Stimulated activated naive B cell treated with anti-CD40 and anti-IgM and Interleukin-4, amounts not matched to agents 10 μg/mL and 1 μg/mL and 100 μg/mL, for 72 hours (primary cell): Measurements from ENCODE around the gene LRRC66.
A peak's percentile ranks its signal among the peaks of the same experiment; 100 is the strongest.

Experiments used
- ATAC-seq, 2 donors: fragments of 150-1000 bp; cut with Tn5 transposase; replicated peaks; 2 replicates each; pipeline ENCODE4 v1.10.0; 2021; ENCODE audit warnings: moderate library complexity in 1 of 2
- DNase-seq: peaks from one replicate; pipeline ENCODE4 v3.0.0; 2021
- H3K27ac Mint-ChIP-seq: one replicate; pipeline ENCODE4 v1.8.0; 2022; ENCODE audit warnings: mild to moderate bottlenecking, mixed read lengths
- H3K27me3 Mint-ChIP-seq, 2 donors: one replicate each; pipeline ENCODE4 v1.8.0; 2022; ENCODE audit warnings: mixed read lengths in 2 of 2
- H3K36me3 Mint-ChIP-seq, 2 donors: one replicate each; pipeline ENCODE4 v1.8.0; 2022; ENCODE audit warnings: mixed read lengths in 2 of 2, mild to moderate bottlenecking in 1 of 2
- H3K4me1 Mint-ChIP-seq, 2 donors: one replicate each; pipeline ENCODE4 v1.8.0; 2022; ENCODE audit warnings: mixed read lengths in 2 of 2, mild to moderate bottlenecking in 1 of 2
- H3K4me3 Mint-ChIP-seq, 2 donors: one replicate each; pipeline ENCODE4 v1.8.0; 2022; ENCODE audit warnings: mild to moderate bottlenecking in 2 of 2, mixed read lengths in 2 of 2, moderate library complexity in 1 of 2
- H3K9me3 Mint-ChIP-seq, 2 donors: one replicate each; pipeline ENCODE4 v1.8.0; 2022; ENCODE audit warnings: mixed read lengths in 2 of 2, mild to moderate bottlenecking in 1 of 2

The LRRC66 gene

GRCh38 chr4:52036886-52037530, 16.8 kb upstream of the LRRC66 start:
- H3K27ac Mint-ChIP-seq, result no peak overlapping the region
- no peak for ATAC-seq
- peaks cover 15 to 18% of the 10 kb centered on the region in 2 donors for H3K4me1 Mint-ChIP-seq
- peaks cover 0 to 3% of the 10 kb centered on the region in 2 donors for H3K36me3 Mint-ChIP-seq
- H3K27me3 Mint-ChIP-seq, result peaks cover 15 to 30% of the 10 kb centered on the region in 2 donors
- DNase-seq, result no peak
- peak overlapping the region; percentile 82 to 84 for H3K4me3 Mint-ChIP-seq
- no peaks in the 10 kb centered on the region for H3K9me3 Mint-ChIP-seq

- peaks cover 18 to 23% of the 10 kb centered on the region in 2 donors for H3K4me1 Mint-ChIP-seq
- peaks cover 6 to 20% of the 10 kb centered on the region in 2 donors for H3K27me3 Mint-ChIP-seq
- H3K9me3 Mint-ChIP-seq, result no peaks in the 10 kb centered on the region
- ATAC-seq, result no peak
- no peak for DNase-seq
- no peak overlapping the region for H3K27ac Mint-ChIP-seq
- no peak overlapping the region for H3K4me3 Mint-ChIP-seq
- peaks cover 3 to 6% of the 10 kb centered on the region in 2 donors for H3K36me3 Mint-ChIP-seq
Measured at GRCh38 chr4:52035190-52035589, 15.0 kb upstream of the LRRC66 start.

- no peak overlapping the region for H3K27ac Mint-ChIP-seq
- no peaks in the 10 kb centered on the region for H3K9me3 Mint-ChIP-seq
- peaks cover 6 to 10% of the 10 kb centered on the region in 2 donors for H3K36me3 Mint-ChIP-seq
- no peak for DNase-seq
- ATAC-seq, result no peak
- no peak overlapping the region for H3K4me3 Mint-ChIP-seq
- peaks cover 6 to 9% of the 10 kb centered on the region in 2 donors for H3K27me3 Mint-ChIP-seq
- peaks cover 17 to 18% of the 10 kb centered on the region in 2 donors for H3K4me1 Mint-ChIP-seq
Measured at GRCh38 chr4:52032005-52032404, 11.8 kb upstream of the LRRC66 start.

- DNase-seq (no peak), ATAC-seq (no peak)
- no peaks in the 10 kb centered on the region for H3K9me3 Mint-ChIP-seq
- peaks cover 3 to 16% of the 10 kb centered on the region in 2 donors for H3K36me3 Mint-ChIP-seq
- no peak overlapping the region for H3K4me3 Mint-ChIP-seq
- no peaks in the 10 kb centered on the region for H3K27me3 Mint-ChIP-seq
- H3K27ac Mint-ChIP-seq, result no peak overlapping the region
- peaks cover 5% of the 10 kb centered on the region in 2 donors for H3K4me1 Mint-ChIP-seq
Measured at GRCh38 chr4:52028970-52029369, 8.8 kb upstream of the LRRC66 start.

GRCh38 chr4:52017814-52018213, 2.3 kb downstream of the LRRC66 start:
- no peaks in the 10 kb centered on the region for H3K27me3 Mint-ChIP-seq
- H3K4me3 Mint-ChIP-seq, result no peak overlapping the region
- peaks cover 0 to 6% of the 10 kb centered on the region in 2 donors for H3K4me1 Mint-ChIP-seq
- H3K9me3 Mint-ChIP-seq, result no peaks in the 10 kb centered on the region
- H3K36me3 Mint-ChIP-seq, result no peaks in the 10 kb centered on the region
- ATAC-seq (no peak), DNase-seq (no peak)
- no peak overlapping the region for H3K27ac Mint-ChIP-seq

GRCh38 chr4:52016981-52017380, 3.2 kb downstream of the LRRC66 start:
- Mint-ChIP-seq H3K9me3 (no peaks in the 10 kb centered on the region), H3K27me3 (no peaks in the 10 kb centered on the region), H3K4me1 (peaks cover 0 to 6% of the 10 kb centered on the region in 2 donors), H3K36me3 (no peaks in the 10 kb centered on the region), H3K27ac (no peak overlapping the region), H3K4me3 (no peak overlapping the region)
- ATAC-seq, result no peak
- no peak for DNase-seq

GRCh38 chr4:52015366-52015765, 4.8 kb downstream of the LRRC66 start:
- DNase-seq (no peak), ATAC-seq (no peak)
- Mint-ChIP-seq H3K27ac (no peak overlapping the region), H3K27me3 (no peaks in the 10 kb centered on the region), H3K4me1 (peaks cover 0 to 6% of the 10 kb centered on the region in 2 donors), H3K36me3 (no peaks in the 10 kb centered on the region), H3K9me3 (no peaks in the 10 kb centered on the region), H3K4me3 (no peak overlapping the region)

GRCh38 chr4:52014903-52015302, 5.3 kb downstream of the LRRC66 start:
- H3K4me3 Mint-ChIP-seq, result no peak overlapping the region
- no peaks in the 10 kb centered on the region for H3K27me3 Mint-ChIP-seq
- ATAC-seq, result peak in 1 of 2 donors; percentile 38
- no peaks in the 10 kb centered on the region for H3K9me3 Mint-ChIP-seq
- H3K27ac Mint-ChIP-seq, result no peak overlapping the region
- DNase-seq, result no peak
- H3K4me1 Mint-ChIP-seq, result peaks cover 0 to 6% of the 10 kb centered on the region in 2 donors
- no peaks in the 10 kb centered on the region for H3K36me3 Mint-ChIP-seq

GRCh38 chr4:52012651-52013050, 7.5 kb downstream of the LRRC66 start:
- ATAC-seq (no peak), DNase-seq (no peak)
- no peaks in the 10 kb centered on the region for H3K36me3 Mint-ChIP-seq
- no peaks in the 10 kb centered on the region for H3K9me3 Mint-ChIP-seq
- H3K4me1 Mint-ChIP-seq, result peaks cover 0 to 6% of the 10 kb centered on the region in 2 donors
- no peaks in the 10 kb centered on the region for H3K27me3 Mint-ChIP-seq
- no peak overlapping the region for H3K4me3 Mint-ChIP-seq
- no peak overlapping the region for H3K27ac Mint-ChIP-seq

- Mint-ChIP-seq H3K4me3 (no peak overlapping the region), H3K36me3 (no peaks in the 10 kb centered on the region), H3K27ac (no peak overlapping the region), H3K9me3 (no peaks in the 10 kb centered on the region), H3K4me1 (peaks cover 0 to 6% of the 10 kb centered on the region in 2 donors), H3K27me3 (no peaks in the 10 kb centered on the region)
- DNase-seq (no peak), ATAC-seq (no peak)
Measured at GRCh38 chr4:52010986-52011385, 9.2 kb downstream of the LRRC66 start.

- ATAC-seq (no peak), DNase-seq (no peak)
- no peak overlapping the region for H3K27ac Mint-ChIP-seq
- H3K27me3 Mint-ChIP-seq, result no peaks in the 10 kb centered on the region
- H3K36me3 Mint-ChIP-seq, result no peaks in the 10 kb centered on the region
- H3K9me3 Mint-ChIP-seq, result no peaks in the 10 kb centered on the region
- no peak overlapping the region for H3K4me3 Mint-ChIP-seq
- H3K4me1 Mint-ChIP-seq, result no peaks in the 10 kb centered on the region
Measured at GRCh38 chr4:52006887-52007286, 13.3 kb downstream of the LRRC66 start.

- H3K27ac Mint-ChIP-seq, result no peak overlapping the region
- H3K9me3 Mint-ChIP-seq, result no peaks in the 10 kb centered on the region
- no peaks in the 10 kb centered on the region for H3K36me3 Mint-ChIP-seq
- DNase-seq (no peak), ATAC-seq (no peak)
- H3K27me3 Mint-ChIP-seq, result no peaks in the 10 kb centered on the region
- no peaks in the 10 kb centered on the region for H3K4me1 Mint-ChIP-seq
- no peak overlapping the region for H3K4me3 Mint-ChIP-seq
Measured at GRCh38 chr4:52005604-52006273, 14.4 kb downstream of the LRRC66 start.

GRCh38 chr4:52004414-52004813, 15.7 kb downstream of the LRRC66 start:
- no peaks in the 10 kb centered on the region for H3K36me3 Mint-ChIP-seq
- no peaks in the 10 kb centered on the region for H3K9me3 Mint-ChIP-seq
- no peak overlapping the region for H3K27ac Mint-ChIP-seq
- no peaks in the 10 kb centered on the region for H3K4me1 Mint-ChIP-seq
- no peak overlapping the region for H3K4me3 Mint-ChIP-seq
- DNase-seq, result no peak
- ATAC-seq, result no peak
- H3K27me3 Mint-ChIP-seq, result no peaks in the 10 kb centered on the region

- Mint-ChIP-seq H3K9me3 (no peaks in the 10 kb centered on the region), H3K27ac (no peak overlapping the region), H3K27me3 (peaks cover 0 to 4% of the 10 kb centered on the region in 2 donors), H3K4me3 (no peak overlapping the region), H3K36me3 (no peaks in the 10 kb centered on the region), H3K4me1 (no peaks in the 10 kb centered on the region)
- no peak for DNase-seq
- ATAC-seq, result no peak
Measured at GRCh38 chr4:52001616-52002015, 18.5 kb downstream of the LRRC66 start.

GRCh38 chr4:51999250-51999649, 20.9 kb downstream of the LRRC66 start:
- no peak for ATAC-seq
- peaks cover 0 to 4% of the 10 kb centered on the region in 2 donors for H3K27me3 Mint-ChIP-seq
- no peaks in the 10 kb centered on the region for H3K4me1 Mint-ChIP-seq
- H3K27ac Mint-ChIP-seq, result no peak overlapping the region
- H3K4me3 Mint-ChIP-seq, result no peak overlapping the region
- H3K36me3 Mint-ChIP-seq, result no peaks in the 10 kb centered on the region
- H3K9me3 Mint-ChIP-seq, result no peaks in the 10 kb centered on the region
- no peak for DNase-seq
